SK-N-SH (cell line): ENCODE results near the gene ERO1A.

Source experiments
- CTCF ChIP-seq: fragments of 200-600 bp; sonication (generic); IDR thresholded peaks from 2 replicates; pipeline ENCODE4 v1.6.1; 2017; ENCODE audit warnings: antibody characterized with exemption, mild to moderate bottlenecking, moderate library complexity
- FOXM1 ChIP-seq: IDR thresholded peaks from 2 replicates; pipeline ENCODE4 v1.4.0; 2012; ENCODE audit warnings: low read depth, mild to moderate bottlenecking
- GABPA ChIP-seq: IDR thresholded peaks from 2 replicates; pipeline ENCODE4 v1.4.0; 2012; ENCODE audit warnings: low read depth, mild to moderate bottlenecking
- POLR2AphosphoS5 ChIP-seq: IDR thresholded peaks from 2 replicates; pipeline ENCODE4 v1.6.1; 2012; ENCODE audit warnings: low read depth, low read length
- RAD21 ChIP-seq: IDR thresholded peaks from 2 replicates; pipeline ENCODE4 v1.6.1; 2012; ENCODE audit warnings: mild to moderate bottlenecking, low read length
- REST ChIP-seq: IDR thresholded peaks from 2 replicates; pipeline ENCODE4 v1.6.1; 2012; ENCODE audit warnings: mild to moderate bottlenecking, low read depth, low read length, moderate library complexity
- TF ChIP-seq, protein P1 (sequence below): IDR thresholded peaks from 2 replicates; pipeline ENCODE4 v1.4.0; 2012; ENCODE audit warnings: low read depth, borderline replicate concordance
- TF ChIP-seq, protein P2 (sequence below): IDR thresholded peaks from 2 replicates; pipeline ENCODE4 v1.4.0; 2012; ENCODE audit warnings: low read depth

- TF ChIP-seq POLR2AphosphoS5 (peak; percentile 99), CTCF (no peak), REST (0 out of 2 replicates have a peak, but pooled peaks have one; percentile 3), RAD21 (no peak; the same call in 1 of the 2 replicates), FOXM1 (no peak), GABPA (peak; percentile 71)
- TF ChIP-seq, protein P1, sequence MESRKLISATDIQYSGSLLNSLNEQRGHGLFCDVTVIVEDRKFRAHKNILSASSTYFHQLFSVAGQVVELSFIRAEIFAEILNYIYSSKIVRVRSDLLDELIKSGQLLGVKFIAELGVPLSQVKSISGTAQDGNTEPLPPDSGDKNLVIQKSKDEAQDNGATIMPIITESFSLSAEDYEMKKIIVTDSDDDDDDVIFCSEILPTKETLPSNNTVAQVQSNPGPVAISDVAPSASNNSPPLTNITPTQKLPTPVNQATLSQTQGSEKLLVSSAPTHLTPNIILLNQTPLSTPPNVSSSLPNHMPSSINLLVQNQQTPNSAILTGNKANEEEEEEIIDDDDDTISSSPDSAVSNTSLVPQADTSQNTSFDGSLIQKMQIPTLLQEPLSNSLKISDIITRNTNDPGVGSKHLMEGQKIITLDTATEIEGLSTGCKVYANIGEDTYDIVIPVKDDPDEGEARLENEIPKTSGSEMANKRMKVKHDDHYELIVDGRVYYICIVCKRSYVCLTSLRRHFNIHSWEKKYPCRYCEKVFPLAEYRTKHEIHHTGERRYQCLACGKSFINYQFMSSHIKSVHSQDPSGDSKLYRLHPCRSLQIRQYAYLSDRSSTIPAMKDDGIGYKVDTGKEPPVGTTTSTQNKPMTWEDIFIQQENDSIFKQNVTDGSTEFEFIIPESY, result no peak
- TF ChIP-seq, protein P2, sequence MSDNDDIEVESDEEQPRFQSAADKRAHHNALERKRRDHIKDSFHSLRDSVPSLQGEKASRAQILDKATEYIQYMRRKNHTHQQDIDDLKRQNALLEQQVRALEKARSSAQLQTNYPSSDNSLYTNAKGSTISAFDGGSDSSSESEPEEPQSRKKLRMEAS, result no peak
Observed at GRCh38 chr14:52706724-52707706, 11.7 kb upstream of the ERO1A start, which contains the start of gene PSMC6.
